GM19397 (cell line): Measurements from ENCODE around the gene AGFG2.

Source experiments
- ATAC-seq: cut with Tn5 transposase; IDR thresholded peaks from one replicate; pipeline ENCODE4 v1.9.1; 2021; ENCODE audit warnings: mild to moderate bottlenecking, moderate library complexity; ENCODE audit not compliant: unreplicated experiment

The AGFG2 gene

DNA sequence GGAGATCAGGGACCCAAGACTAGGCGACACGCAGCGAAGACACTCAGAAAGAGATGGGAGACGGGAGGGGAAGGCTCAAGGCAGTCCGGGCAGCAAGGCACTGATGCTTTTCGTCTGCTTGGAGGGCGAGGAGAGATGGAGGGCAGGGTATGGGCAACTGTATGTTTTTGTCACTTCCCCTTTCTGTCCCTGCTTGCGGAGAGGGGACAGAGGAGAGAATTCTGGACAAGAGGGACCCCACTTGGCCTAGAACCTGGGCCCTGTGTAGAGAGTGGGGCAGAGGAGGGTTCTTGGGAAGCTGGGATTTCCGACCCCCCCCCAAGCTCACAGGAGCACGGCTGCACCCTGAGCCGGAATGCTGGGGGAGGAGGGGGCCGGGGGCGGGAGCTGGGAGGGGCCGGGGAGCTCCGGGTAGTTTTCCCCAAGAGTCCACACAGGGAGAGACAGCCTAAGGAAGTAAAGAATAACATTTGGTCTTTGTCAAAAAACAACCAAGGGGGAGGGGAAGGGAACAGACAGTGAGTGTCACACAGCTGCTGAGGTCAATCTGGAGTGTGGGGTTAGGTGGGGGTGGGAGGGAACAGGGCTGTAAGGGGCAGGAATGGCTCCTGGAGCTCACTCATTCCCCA is 45.2 kb downstream of the AGFG2 start:
- no peak for ATAC-seq

DNA sequence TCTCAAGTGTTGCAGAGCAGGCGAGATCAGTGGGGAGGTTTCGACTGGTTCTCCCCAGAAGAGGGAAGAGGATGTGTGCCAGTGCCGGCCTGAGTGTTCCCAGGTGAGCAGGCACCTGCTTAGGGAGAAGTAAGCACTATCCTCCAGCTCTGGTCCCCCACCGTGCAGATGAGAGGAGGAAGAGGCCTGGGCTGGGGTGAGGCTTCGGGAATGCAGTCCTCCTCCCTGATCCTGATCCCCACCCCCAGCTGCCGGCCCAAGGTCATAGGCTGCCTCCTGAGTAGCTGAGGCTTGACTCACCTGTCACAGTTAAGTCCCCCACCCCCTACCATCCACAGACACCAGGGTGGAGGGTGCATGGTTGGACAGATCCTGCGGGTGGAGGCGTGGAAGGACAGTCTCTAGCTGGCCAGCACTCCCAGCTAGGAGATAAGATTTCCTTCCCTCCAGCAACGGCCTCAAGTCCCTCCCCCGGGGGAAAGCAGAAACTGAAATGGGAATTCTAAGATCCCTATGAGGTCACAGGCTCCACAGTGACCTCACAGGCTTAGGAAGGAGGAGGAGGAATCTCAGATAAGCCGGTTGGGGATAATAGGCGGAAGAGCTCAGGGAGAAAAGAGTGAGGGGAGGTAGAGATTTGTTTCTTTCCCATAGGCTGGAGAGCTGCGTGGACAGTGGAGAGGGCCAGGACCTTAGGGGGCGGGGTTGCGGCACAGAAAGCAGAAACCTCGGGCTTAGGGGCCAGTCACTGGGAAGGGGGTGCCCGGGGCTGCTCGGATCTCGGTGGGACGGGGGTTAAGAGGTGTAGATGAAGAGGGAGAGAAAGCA is 45.9 kb downstream of the AGFG2 start:
- no peak for ATAC-seq

- ATAC-seq: peak; percentile 24
Observed at GRCh38 chr7:100585511-100586265, 46.7 kb downstream of the AGFG2 start, which contains the start of gene LRCH4. TSS of gene LRCH4 (minus strand) at chr7:100586129. CDS start at chr7:100586100, 29 bp downstream.

DNA sequence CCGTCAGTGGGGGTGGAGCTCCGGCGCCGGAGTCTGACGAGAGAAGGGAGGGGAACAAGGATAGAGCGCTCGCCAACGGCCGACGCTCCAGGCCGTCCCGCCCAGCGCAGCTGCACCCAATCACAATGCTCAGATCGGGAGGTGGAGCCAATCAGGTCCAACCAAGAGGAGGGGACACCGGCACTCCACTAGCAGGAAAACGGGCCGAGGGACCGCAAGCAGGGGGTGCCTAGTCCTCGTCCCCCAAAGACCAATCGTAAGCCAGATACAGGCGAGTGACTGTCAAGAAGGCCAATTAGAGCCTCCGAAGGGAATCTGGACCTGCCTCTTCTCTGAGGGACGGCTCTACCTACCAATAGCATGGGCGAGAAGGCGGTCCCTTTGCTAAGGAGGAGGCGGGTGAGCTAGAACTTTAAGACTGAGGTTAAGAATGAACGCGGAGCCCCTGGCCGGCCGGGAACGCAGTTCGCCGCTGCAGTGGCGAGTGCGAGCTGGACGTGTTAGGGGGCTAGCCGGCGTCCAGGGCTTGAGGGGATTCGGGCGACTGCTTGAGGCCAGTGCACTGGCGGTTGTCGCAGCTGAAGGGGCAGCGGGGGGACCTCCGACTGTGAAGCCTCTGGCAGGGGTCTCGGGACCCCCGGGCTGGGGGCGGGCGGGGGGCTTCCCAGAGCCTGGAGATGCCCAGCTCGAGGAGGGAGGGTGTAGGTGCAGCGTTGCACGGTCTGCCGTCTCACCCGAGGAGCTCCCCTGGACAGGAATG is 47.4 kb downstream of the AGFG2 start, which contains the start of gene FBXO24:
TSS of gene FBXO24 (plus strand) at position 63 of the 760 bp plus-strand sequence. CDS start at position 361, 298 bp downstream.
- ATAC-seq: peak; percentile 84

DNA sequence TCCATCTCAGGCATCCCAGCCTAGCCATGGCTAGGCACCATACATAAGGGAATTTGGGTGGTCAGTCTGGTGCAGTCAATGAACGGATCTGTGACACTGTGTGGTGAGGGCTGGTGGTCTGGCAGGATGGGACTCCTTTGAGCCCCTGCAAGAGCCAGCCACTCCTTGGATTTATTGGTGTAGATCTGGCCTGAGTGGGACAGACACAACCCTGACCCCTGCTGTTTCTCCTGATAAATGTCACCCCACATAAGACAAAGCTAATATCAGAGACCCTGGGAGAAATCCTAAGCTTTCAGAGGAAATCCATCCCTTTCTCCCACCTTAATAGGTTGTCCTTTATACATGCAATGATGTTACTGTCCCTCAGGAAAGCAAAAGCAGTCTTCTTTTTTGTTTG is 49.4 kb downstream of the AGFG2 start:
- no peak for ATAC-seq

GRCh38 chr7:100589341-100589947 is 50.4 kb downstream of the AGFG2 start:
- ATAC-seq: no peak

- ATAC-seq: no peak
Observed at GRCh38 chr7:100590077-100590737, 51.2 kb downstream of the AGFG2 start.

DNA sequence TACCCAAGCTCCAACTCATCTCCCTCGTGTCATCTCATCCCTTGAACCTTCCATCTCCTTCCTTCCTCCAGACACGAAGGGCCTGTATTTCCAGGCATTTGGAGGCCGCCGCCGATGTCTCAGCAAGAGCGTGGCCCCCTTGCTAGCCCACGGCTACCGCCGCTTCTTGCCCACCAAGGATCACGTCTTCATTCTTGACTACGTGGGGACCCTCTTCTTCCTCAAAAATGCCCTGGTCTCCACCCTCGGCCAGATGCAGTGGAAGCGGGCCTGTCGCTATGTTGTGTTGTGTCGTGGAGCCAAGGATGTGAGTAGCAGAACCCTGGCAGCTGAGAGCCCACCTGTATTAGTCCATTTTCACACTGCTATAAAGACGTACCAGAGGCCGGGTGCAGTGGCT is 52.6 kb downstream of the AGFG2 start:
- no peak for ATAC-seq

DNA sequence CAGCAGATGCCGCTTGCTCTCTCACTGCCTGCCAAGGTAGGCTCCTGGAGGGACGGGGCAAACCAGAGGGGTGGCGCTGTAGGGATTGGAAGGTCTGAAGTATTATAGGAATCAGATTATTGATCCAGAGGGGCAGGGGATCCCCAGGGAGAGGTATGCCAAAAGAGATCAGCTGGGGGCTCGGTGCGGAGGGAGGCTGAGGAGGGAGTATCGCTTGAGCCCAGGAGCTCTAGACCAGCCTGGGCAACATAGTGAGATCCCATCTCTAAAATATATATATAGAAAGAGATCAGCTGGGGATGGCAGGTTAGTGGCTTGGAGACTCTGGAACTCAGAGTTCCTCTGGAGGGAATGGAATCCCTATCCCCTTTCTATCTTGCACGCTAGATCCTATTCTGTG is 56.2 kb downstream of the AGFG2 start:
- ATAC-seq: no peak

GRCh38 chr7:100598425-100598824 is 59.4 kb downstream of the AGFG2 start:
- ATAC-seq: no peak

DNA sequence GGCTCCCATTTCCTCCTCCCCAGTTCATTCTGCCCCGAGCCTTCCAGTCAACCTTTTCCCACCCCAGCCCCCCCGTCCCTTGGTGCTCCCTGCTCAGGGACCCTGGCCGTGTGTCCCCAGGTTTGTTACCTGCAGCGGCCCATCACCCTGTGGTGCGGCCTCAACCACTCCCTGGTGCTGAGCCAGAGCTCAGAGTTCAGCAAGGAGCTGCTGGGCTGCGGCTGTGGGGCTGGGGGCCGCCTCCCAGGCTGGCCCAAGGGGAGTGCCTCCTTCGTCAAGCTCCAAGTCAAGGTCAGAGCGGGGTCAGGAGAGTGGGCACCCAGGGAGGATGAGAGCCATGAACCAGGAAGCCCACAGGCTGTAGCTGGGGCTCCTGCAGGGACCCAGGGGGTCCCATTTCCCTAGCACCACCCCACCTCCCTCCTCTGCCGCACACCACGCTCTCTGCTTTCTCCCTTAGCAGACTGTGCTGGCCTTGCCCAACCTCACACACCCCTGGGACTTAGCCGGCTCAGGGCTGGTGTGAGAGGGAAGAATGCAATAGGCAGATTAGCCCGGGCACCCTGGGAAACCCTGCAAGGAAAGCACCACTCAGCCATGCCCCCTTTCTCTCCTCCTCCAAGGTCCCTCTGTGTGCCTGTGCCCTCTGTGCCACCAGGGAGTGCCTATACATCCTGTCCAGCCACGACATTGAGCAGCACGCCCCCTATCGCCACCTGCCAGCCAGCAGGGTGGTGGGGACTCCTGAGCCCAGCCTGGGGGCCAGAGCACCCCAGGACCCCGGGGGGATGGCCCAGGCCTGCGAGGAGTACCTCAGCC is 61.1 kb downstream of the AGFG2 start:
- no peak for ATAC-seq

GRCh38 chr7:100600730-100601038 is 61.7 kb downstream of the AGFG2 start:
- no peak for ATAC-seq

GRCh38 chr7:100602889-100603725 is 64.1 kb downstream of the AGFG2 start:
- ATAC-seq: no peak

DNA sequence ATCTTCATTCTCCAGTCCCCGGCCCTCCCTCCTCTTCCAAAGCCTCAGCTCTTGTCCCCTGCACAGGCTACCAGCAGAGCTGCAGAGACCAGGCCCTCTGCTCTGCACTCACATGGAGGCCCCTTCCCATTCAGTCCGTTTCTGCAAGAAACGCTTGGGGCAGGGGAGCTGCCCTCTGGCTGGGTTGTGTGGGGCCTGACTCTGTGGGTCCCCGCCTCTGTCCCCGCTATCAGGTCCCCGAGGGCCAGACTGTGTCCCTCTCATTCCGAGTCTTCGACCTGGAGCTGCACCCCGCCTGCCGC is 64.7 kb downstream of the AGFG2 start:
- ATAC-seq: no peak

GRCh38 chr7:100604028-100604975 is 65.3 kb downstream of the AGFG2 start:
- peak; percentile 61 for ATAC-seq

- no peak for ATAC-seq
Observed at GRCh38 chr7:100604976-100605911, 66.2 kb downstream of the AGFG2 start.
